GM12878 (cell line): ENCODE measurements around the gene ABI3. TPM values are rescaled to one million over a fixed set of nuclear protein-coding genes. Genes with fewer than 3 reads are reported as not detected.

ENCODE experiments used
- ATF7 ChIP-seq: fragments of 450-650 bp; IDR thresholded peaks from 2 replicates; pipeline ENCODE4 v1.6.1; 2016; ENCODE audit warnings: low read depth, mild to moderate bottlenecking
- BACH1 ChIP-seq: fragments of 450-650 bp; IDR thresholded peaks from 2 replicates; pipeline ENCODE4 v1.6.1; 2017; ENCODE audit warnings: mild to moderate bottlenecking, borderline replicate concordance
- BCL11A ChIP-seq: IDR thresholded peaks from 2 replicates; pipeline ENCODE4 v1.6.1; 2011; ENCODE audit warnings: low read depth, low read length
- CREB1 ChIP-seq: IDR thresholded peaks from 2 replicates; pipeline ENCODE4 v1.6.1; 2012; ENCODE audit warnings: low read depth, mild to moderate bottlenecking, inconsistent platforms
- CUX1 ChIP-seq: IDR thresholded peaks from 2 replicates; pipeline ENCODE4 v1.6.1; 2012; ENCODE audit warnings: improper control_type of control experiment, low read depth, low read length; ENCODE audit not compliant: insufficient replicate concordance
- ELK1 ChIP-seq: IDR thresholded peaks from 2 replicates; pipeline ENCODE4 v1.6.1; 2012; ENCODE audit warnings: low read depth, low read length, improper control_type of control experiment
- FOXM1 ChIP-seq: IDR thresholded peaks from 2 replicates; pipeline ENCODE4 v1.6.1; 2012; ENCODE audit warnings: low read depth, mild to moderate bottlenecking, inconsistent platforms, low read length, moderate library complexity
- HDGF ChIP-seq: fragments of 450-650 bp; IDR thresholded peaks from 2 replicates; pipeline ENCODE4 v1.6.1; 2016; ENCODE audit warnings: antibody characterized with exemption
- MEF2B ChIP-seq: fragments of 450-650 bp; IDR thresholded peaks from 2 replicates; pipeline ENCODE4 v1.6.1; 2018; ENCODE audit warnings: mild to moderate bottlenecking, moderate library complexity; ENCODE audit not compliant: partially characterized antibody, poor library complexity, severe bottlenecking
- MTA3 ChIP-seq: IDR thresholded peaks from 2 replicates; pipeline ENCODE4 v1.6.1; 2012; ENCODE audit warnings: low read length, inconsistent platforms, borderline replicate concordance
- NFXL1 ChIP-seq: fragments of 450-650 bp; IDR thresholded peaks from 2 replicates; pipeline ENCODE4 v1.6.1; 2017; ENCODE audit warnings: antibody characterized with exemption, mild to moderate bottlenecking, borderline replicate concordance
- NR2F1 ChIP-seq: fragments of 450-650 bp; conservative IDR thresholded peaks from 2 replicates; pipeline ENCODE4 v1.6.1; 2017; ENCODE audit warnings: mild to moderate bottlenecking
- POLR2AphosphoS5 ChIP-seq: IDR thresholded peaks from 2 replicates; pipeline ENCODE4 v1.6.1; 2011; ENCODE audit warnings: mild to moderate bottlenecking, low read length, inconsistent platforms
- RAD21 ChIP-seq: IDR thresholded peaks from 2 replicates; pipeline ENCODE4 v1.6.1; 2011; ENCODE audit warnings: mild to moderate bottlenecking, low read depth, low read length, moderate library complexity; ENCODE audit not compliant: insufficient read depth
- RCOR1 ChIP-seq: conservative IDR thresholded peaks from 2 replicates; pipeline ENCODE4 v1.6.1; 2012; ENCODE audit warnings: low read depth, low read length, improper control_type of control experiment
- SMAD1 ChIP-seq: fragments of 450-650 bp; IDR thresholded peaks from 2 replicates; pipeline ENCODE4 v1.6.1; 2018; ENCODE audit warnings: mild to moderate bottlenecking, low read depth; ENCODE audit not compliant: partially characterized antibody
- TCF3 ChIP-seq: IDR thresholded peaks from 2 replicates; pipeline ENCODE4 v1.6.1; 2012; ENCODE audit warnings: low read depth, mild to moderate bottlenecking, low read length, borderline replicate concordance; ENCODE audit not compliant: insufficient read depth
- WRNIP1 ChIP-seq: IDR thresholded peaks from 2 replicates; pipeline ENCODE4 v1.6.1; 2011; ENCODE audit warnings: low read depth, low read length, improper control_type of control experiment, borderline replicate concordance
- ZNF24 ChIP-seq: fragments of 450-650 bp; IDR thresholded peaks from 2 replicates; pipeline ENCODE4 v1.6.1; 2017; ENCODE audit warnings: antibody characterized with exemption, mild to moderate bottlenecking
- ZNF687 ChIP-seq: fragments of 450-650 bp; IDR thresholded peaks from 2 replicates; pipeline ENCODE4 v1.6.1; 2017; ENCODE audit warnings: mild to moderate bottlenecking, moderate library complexity
- polyA plus RNA-seq, 11 experiments: library from polyadenylated mRNA; depleted of rRNA in 4 of 11; unstranded in 6 of 11; stranded (reverse) in 5 of 11; fragments of >200 nt; fragmentation: Nextera tagmentation in 4 of 11; fragmentation: Illumina TruSeq in 1 of 11; extraction: Ambion mirVana in 4 of 11; extraction: Trizol in 1 of 11; gene quantifications; 1 replicate in 1 of 11; 2 replicates in 10 of 11; pipeline versions ENCODE4 v1.2.1 to v1.2.3, GENCODE V29; 2011 to 2016; ENCODE audit warnings: inconsistent platforms in 2 of 11, missing spikeins in 2 of 11, low read depth in 1 of 11
- total RNA-seq, 4 experiments: library from RNA; depleted of rRNA in 3 of 4; stranded (reverse); fragments of >200 nt in 3 of 4; fragmentation: Illumina TruSeq in 1 of 4; extraction: Trizol in 1 of 4; gene quantifications; 2 replicates each; pipeline versions ENCODE4 v1.2.1 to v1.2.3, GENCODE V29; 2013 to 2021

ABI3 gene
- total and polyA plus RNA-seq, 10 of the 15 experiments (the other 5 are each of a cell fraction or from before 2014, with no cell fraction given) = 13.4 to 109 (median 51.1) TPM

GRCh38 chr17:49217651-49218413 is 7.3 kb downstream of the ABI3 start (continued):
- peak; percentile 97 for TF ChIP-seq ZNF687
- TF ChIP-seq NFXL1 = no peak
- TF ChIP-seq BACH1 = peak; percentile 57; the same call in 1 of the 2 replicates
- 0 out of 2 replicates have a peak, but pooled peaks have one; percentile 74 for TF ChIP-seq WRNIP1
- peak; percentile 99 for TF ChIP-seq CUX1
- TF ChIP-seq RCOR1 = peak; percentile 87; the same call in 1 of the 2 replicates
- TF ChIP-seq ZNF24 = peak; percentile 21; the same call in 1 of the 2 replicates
- TF ChIP-seq MTA3 = no peak; the same call in 1 of the 2 replicates
- peak; percentile 48 for TF ChIP-seq CREB1
- TF ChIP-seq FOXM1 = peak; percentile 50; the same call in 1 of the 2 replicates
- peak; percentile 23; the same call in 1 of the 2 replicates for TF ChIP-seq RAD21
- TF ChIP-seq ELK1 = peak; percentile 61
- peak; percentile 65 for TF ChIP-seq POLR2AphosphoS5
- peak; percentile 95 for TF ChIP-seq NR2F1
- peak; percentile 78 for TF ChIP-seq HDGF
- peak; percentile 80 for TF ChIP-seq ATF7
- peak; percentile 98 for TF ChIP-seq MEF2B
- peak; percentile 74; the same call in 1 of the 2 replicates for TF ChIP-seq BCL11A
- TF ChIP-seq TCF3 = 0 out of 2 replicates have a peak, but pooled peaks have one; percentile 45
- peak; percentile 80 for TF ChIP-seq SMAD1
